Gastrocnemius medialis (tissue), 4 donors: ENCODE data around the gene DTD1.

Experiments used
- POLR2A ChIP-seq, 2 donors: fragments of 450-650 bp; IDR thresholded peaks; one replicate each; pipeline ENCODE4 v1.6.1; 2017; ENCODE audit warnings: antibody characterized with exemption in 2 of 2, mild to moderate bottlenecking in 2 of 2, moderate library complexity in 2 of 2
- TF ChIP-seq, protein P1 (sequence below), 5 experiments: fragments of 450-650 bp in 3 of 5; fragments of 200-600 bp in 2 of 5; sonication (generic) in 2 of 5; IDR thresholded peaks in 4 of 5; conservative IDR thresholded peaks in 1 of 5; 1 replicate in 4 of 5; 2 replicates in 1 of 5; pipeline ENCODE4 v1.5.1; 2016 to 2019; ENCODE audit warnings: antibody characterized with exemption in 5 of 5, mild to moderate bottlenecking in 3 of 5, moderate library complexity in 3 of 5

DNA sequence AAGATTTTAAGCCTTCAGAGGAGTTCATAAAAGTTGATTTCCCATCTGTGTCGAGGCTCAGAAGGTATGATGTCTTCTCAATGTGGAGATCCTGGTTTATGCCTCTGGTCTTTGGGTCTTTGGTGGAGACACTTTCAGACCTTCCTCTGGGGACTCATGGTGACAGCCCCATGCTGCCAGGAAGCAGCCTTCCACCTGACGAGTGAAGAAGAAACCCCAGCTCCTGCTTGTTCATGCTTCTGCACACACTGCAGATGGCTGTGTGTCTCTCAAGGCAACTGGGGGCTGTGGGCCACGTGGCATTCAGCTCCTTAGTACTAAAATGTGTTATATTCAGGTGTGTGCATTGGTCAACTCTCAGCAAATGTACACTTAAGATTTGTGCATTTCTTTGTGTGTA, 220.9 kb downstream of the DTD1 start:
- TF ChIP-seq, protein P1, sequence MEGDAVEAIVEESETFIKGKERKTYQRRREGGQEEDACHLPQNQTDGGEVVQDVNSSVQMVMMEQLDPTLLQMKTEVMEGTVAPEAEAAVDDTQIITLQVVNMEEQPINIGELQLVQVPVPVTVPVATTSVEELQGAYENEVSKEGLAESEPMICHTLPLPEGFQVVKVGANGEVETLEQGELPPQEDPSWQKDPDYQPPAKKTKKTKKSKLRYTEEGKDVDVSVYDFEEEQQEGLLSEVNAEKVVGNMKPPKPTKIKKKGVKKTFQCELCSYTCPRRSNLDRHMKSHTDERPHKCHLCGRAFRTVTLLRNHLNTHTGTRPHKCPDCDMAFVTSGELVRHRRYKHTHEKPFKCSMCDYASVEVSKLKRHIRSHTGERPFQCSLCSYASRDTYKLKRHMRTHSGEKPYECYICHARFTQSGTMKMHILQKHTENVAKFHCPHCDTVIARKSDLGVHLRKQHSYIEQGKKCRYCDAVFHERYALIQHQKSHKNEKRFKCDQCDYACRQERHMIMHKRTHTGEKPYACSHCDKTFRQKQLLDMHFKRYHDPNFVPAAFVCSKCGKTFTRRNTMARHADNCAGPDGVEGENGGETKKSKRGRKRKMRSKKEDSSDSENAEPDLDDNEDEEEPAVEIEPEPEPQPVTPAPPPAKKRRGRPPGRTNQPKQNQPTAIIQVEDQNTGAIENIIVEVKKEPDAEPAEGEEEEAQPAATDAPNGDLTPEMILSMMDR (IDR thresholded peaks at IDR 0.05 in 4 of 5, conservative IDR thresholded peaks at IDR 0.05 in 1 of 5), result no peak
- TF ChIP-seq POLR2A (IDR thresholded peaks at IDR 0.05), result no peak
